Endothelial cell (in vitro differentiated cells): Measurements from ENCODE around the gene SEC14L2. TPM values are rescaled to one million over a fixed set of nuclear protein-coding genes. Genes with fewer than 3 reads are reported as not detected.

Experiments used
- DNase-seq: peaks from one replicate; pipeline ENCODE4 v3.0.0; 2021; ENCODE audit warnings: low spot score
- H3K27ac Mint-ChIP-seq: one replicate; pipeline ENCODE4 v1.8.0; 2021; ENCODE audit warnings: mixed read lengths, inconsistent platforms; ENCODE audit not compliant: unreplicated experiment
- H3K27me3 Mint-ChIP-seq: one replicate; pipeline ENCODE4 v1.8.0; 2021; ENCODE audit warnings: mild to moderate bottlenecking, moderate library complexity, mixed read lengths, inconsistent platforms; ENCODE audit not compliant: unreplicated experiment
- H3K36me3 Mint-ChIP-seq: one replicate; pipeline ENCODE4 v1.8.0; 2021; ENCODE audit warnings: mild to moderate bottlenecking, low read depth, mixed read lengths, inconsistent platforms; ENCODE audit not compliant: unreplicated experiment
- H3K4me1 Mint-ChIP-seq: one replicate; pipeline ENCODE4 v1.8.0; 2021; ENCODE audit warnings: mild to moderate bottlenecking, mixed read lengths, inconsistent platforms; ENCODE audit not compliant: unreplicated experiment
- H3K4me3 Mint-ChIP-seq: one replicate; pipeline ENCODE4 v1.8.0; 2021; ENCODE audit warnings: mild to moderate bottlenecking, mixed read lengths, inconsistent platforms; ENCODE audit not compliant: unreplicated experiment
- H3K9me3 Mint-ChIP-seq: one replicate; pipeline ENCODE4 v1.8.0; 2021; ENCODE audit warnings: mixed read lengths, inconsistent platforms; ENCODE audit not compliant: unreplicated experiment
- CTCF ChIP-seq: fragments of 200-600 bp; sonication (generic); IDR thresholded peaks from one replicate; pipeline ENCODE4 v1.5.0; 2021; ENCODE audit warnings: antibody characterized with exemption; ENCODE audit not compliant: unreplicated experiment
- total RNA-seq: library from RNA; stranded (reverse); fragmentation: NEBNext Ultra II Directional; extraction: Animal tissue kit (Norgen Biotek cat#: 25700); gene quantifications from one replicate; pipeline ENCODE4 v1.2.1, GENCODE V29; 2021; ENCODE audit not compliant: unreplicated experiment

The SEC14L2 gene
- total RNA-seq, 1 donor from 2014 or later: 3.9 TPM

DNA sequence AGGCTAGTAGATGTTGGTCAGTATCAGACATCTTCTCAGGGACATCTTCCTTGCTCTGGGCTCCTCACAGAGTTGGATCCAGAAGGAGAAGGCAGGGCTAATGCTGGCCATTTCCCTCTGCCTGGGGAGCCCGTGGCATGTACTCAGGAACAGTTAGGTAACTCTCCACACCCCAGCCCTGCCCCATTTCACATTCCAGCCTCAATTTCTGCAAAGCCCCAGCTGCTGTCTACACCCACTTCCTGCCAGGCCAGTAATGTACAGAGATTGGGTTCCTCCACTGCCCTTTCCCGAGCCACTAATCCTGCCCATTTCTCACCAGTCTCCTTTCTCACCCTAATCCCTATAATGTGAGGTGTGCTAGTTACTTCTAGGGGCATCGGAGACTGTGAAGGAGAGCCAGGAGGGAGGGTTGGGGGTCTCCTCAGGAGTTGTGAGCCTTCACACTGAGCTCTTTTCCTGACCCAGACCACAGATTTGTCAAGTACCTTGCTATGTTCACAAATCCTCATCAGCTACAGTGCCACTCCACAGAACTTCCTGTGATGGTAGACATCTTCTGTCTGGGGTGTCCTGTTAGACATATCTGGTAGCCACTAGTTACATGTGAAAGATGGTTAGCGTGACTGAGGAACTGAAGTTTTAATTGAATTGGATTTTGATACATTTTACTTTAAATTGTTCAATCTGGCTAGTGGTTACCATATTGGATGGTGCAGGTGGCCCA is 76.3 kb downstream of the SEC14L2 start:
- TF ChIP-seq CTCF: no peak
- Mint-ChIP-seq H3K36me3 (no peaks in the 10 kb centered on the region), H3K4me1 (peaks cover 11% of the 10 kb centered on the region), H3K27me3 (no peaks in the 10 kb centered on the region), H3K27ac (no peak overlapping the region), H3K9me3 (no peaks in the 10 kb centered on the region), H3K4me3 (no peak overlapping the region)
- DNase-seq: no peak

DNA sequence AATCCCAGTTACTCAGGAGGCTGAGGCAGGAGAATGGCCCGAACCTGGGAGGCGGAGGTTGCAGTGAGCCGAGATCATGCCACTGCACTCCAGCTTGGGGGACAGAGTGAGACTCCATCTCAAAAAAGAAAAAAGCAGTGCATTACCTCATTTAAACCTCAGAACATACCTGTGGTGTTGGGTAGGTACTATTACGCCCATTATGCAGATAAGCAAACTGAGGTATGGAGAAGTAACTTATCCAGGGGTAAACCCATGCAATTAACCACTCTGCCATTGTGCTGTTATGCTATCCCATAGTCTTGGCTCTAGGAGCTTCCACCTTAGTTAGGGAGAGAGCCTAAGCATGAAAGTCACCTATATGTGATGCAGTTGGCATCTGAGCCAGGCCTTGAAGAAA is 77.3 kb downstream of the SEC14L2 start:
- Mint-ChIP-seq H3K4me3 (no peak overlapping the region), H3K9me3 (no peaks in the 10 kb centered on the region), H3K27me3 (no peaks in the 10 kb centered on the region), H3K36me3 (no peaks in the 10 kb centered on the region), H3K4me1 (peaks cover 11% of the 10 kb centered on the region), H3K27ac (no peak overlapping the region)
- no peak for DNase-seq
- TF ChIP-seq CTCF: no peak

Other genes starting within 250 kb of the SEC14L2 start
- gene LIF, start 150.3 kb upstream of the SEC14L2 start, total RNA-seq: 0.23 TPM
- gene OSM, start 130.2 kb upstream of the SEC14L2 start, total RNA-seq: not detected
- gene CASTOR1, start 107.5 kb upstream of the SEC14L2 start, total RNA-seq: 17.2 TPM
- gene TBC1D10A, start 70.1 kb upstream of the SEC14L2 start, total RNA-seq: 7.9 TPM
- gene SF3A1, start 40.1 kb upstream of the SEC14L2 start, total RNA-seq: 139 TPM
- gene CCDC157, start 40.0 kb upstream of the SEC14L2 start, total RNA-seq: 3.3 TPM
- 39.1 TPM for gene RNF215, start 9.6 kb upstream of the SEC14L2 start, total RNA-seq
- gene MTFP1, start 28.8 kb downstream of the SEC14L2 start, total RNA-seq: 30.2 TPM
- not detected for gene SEC14L3, start 75.0 kb downstream of the SEC14L2 start, total RNA-seq
- 1.0 TPM for gene SEC14L4, start 108.7 kb downstream of the SEC14L2 start, total RNA-seq
- 1.4 TPM for gene SEC14L6, start 149.7 kb downstream of the SEC14L2 start, total RNA-seq
- gene GAL3ST1, start 177.6 kb downstream of the SEC14L2 start, total RNA-seq: 3.0 TPM
- gene PES1, start 194.9 kb downstream of the SEC14L2 start, total RNA-seq: 84.0 TPM
- gene TCN2, start 210.2 kb downstream of the SEC14L2 start, total RNA-seq: 59.5 TPM
- 8.4 TPM for gene SLC35E4, start 238.8 kb downstream of the SEC14L2 start, total RNA-seq